Lower leg skin (tissue), 3 donors: Measurements from ENCODE around the gene GYPB.
"Not testable (repeated sequence)": the region's sequence is repeated elsewhere in the genome, so short reads cannot be mapped to it uniquely, and the experiment has no call there.

Source experiments
- CTCF ChIP-seq, 3 donors: fragments of 450-650 bp; IDR thresholded peaks; one replicate each; pipeline ENCODE4 v1.5.1; 2016; ENCODE audit warnings: antibody characterized with exemption in 3 of 3, mild to moderate bottlenecking in 3 of 3, moderate library complexity in 2 of 3
- POLR2A ChIP-seq, 2 donors: fragments of 450-650 bp; IDR thresholded peaks; one replicate each; pipeline ENCODE4 v1.6.1; 2016 to 2017; ENCODE audit warnings: antibody characterized with exemption in 2 of 2, mild to moderate bottlenecking in 1 of 2, moderate library complexity in 1 of 2

- not testable (repeated sequence) for TF ChIP-seq CTCF, POLR2A (IDR thresholded peaks at IDR 0.05)
Observed at GRCh38 chr4:143950967-143951366, 68.2 kb downstream of the GYPB start.
